Astrocyte of the hippocampus (primary cell): ENCODE data around the gene GOLGA8S.
"Not testable (repeated sequence)": the region's sequence is repeated elsewhere in the genome, so short reads cannot be mapped to it uniquely, and the experiment has no call there.

Experiments used
- DNase-seq: peaks from one replicate; pipeline ENCODE4 v3.0.0; 2011; ENCODE audit warnings: low read depth, low spot score

Gene GOLGA8S, protein sequence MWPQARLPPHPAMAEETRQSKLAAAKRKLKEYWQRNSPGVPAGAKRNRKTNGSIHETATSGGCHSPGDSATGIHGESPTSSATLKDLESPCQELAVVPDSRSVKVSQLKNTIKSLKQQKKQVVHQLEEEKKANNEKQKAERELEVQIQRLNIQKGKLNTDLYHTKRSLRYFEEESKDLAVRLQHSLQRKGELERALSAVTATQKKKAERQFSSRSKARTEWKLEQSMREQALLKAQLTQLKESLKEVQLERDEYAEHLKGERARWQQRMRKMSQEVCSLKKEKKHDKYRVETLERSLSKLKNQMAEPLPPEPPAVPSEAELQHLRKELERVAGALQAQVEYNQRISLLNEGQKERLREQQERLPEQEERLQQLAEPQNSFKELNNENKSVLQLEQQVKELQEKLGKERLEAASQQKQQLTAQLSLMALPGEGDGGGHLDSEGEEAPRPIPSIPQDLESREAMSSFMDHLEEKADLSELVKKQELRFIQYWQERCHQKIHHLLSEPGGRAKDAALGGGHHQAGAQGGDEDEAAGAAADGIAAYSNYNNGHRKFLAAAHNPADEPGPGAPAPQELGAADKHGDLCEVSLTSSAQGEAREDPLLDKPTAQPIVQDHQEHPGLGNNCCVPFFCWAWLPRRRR

DNA sequence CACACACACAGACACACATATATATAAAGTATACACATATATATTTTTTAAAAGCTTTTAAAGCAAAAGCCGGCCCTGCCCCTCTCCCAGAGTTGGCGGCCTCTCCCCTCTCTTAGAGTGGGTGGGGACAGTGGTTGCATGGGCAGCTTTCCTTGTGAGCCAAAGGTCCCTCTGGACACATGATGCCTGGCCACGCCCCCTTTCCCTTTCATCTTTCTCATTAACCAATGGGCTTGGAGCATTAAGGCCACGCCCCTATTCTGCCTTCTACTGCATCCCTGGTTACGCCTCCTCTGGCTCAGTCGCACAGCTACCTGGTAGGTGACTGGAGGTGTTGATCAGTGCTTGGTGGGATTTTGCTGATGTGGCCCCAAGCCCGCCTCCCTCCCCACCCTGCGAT, at the start of gene GOLGA8S:
Gene GOLGA8S, plus strand, starts transcription at position 301 of the 400 bp plus-strand sequence. Its CDS starts 62 bp downstream, at position 363.
- DNase-seq = not testable (repeated sequence)

DNA sequence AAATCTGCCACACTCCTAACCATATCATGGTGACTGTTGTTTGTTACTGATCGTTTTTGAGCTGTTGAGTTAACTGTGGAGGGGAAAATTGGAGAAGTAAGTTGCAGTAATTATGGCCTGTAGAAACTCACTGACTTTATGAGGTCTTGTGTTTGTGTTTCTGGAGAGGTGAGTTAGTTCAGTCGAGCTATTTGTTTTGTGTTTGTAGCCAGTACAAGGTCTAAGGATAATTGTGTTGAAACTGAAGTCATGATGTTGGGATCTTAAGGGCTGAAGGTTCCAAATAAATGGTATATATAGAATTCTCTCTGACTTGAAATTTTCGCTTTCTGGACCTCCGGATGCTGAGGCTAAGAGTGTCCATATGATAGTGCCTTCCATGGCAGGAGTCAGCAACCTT, 49.7 kb upstream of the GOLGA8S start:
- DNase-seq = peak; percentile 0

DNA sequence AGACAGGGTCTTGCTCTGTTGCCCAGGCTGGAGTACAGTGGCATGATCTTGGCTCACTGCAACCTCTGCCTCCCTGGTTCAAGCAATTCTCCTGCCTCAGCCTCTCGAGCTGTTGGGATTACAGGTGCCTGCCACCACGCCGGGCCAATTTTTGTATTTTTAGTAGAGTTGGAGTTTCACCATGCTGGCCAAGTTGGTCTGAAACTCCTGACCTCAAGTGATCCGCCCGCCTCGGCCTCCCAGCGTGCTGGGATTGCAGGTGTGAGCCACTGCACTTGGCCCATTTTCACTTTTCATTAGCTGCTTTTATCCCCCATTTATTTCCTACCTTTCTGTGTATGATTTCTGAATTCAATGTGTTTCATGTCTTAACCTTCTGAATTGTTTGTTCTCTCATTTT, 48.6 kb upstream of the GOLGA8S start:
- not testable (repeated sequence) for DNase-seq

DNA sequence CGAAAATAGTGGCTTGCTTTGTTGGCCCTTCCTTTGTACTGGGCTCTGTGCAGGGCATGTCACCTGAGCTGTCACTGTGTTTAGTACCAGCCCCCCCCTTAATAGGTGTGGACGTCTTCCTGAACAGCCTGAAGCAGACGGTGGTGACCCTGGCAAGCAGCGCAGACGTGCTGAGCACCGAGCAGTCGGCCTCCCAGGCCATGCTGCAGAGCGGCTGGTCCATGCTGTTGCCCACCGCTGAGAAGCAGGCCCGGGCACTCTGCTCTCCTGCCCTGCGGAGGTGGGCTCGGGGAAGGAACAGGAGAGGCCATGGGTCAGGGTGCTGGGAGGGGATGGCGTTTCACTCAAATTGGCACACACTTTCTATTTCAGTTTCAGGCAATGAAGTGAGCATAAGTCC, 43.3 kb upstream of the GOLGA8S start:
- not testable (repeated sequence) for DNase-seq

DNA sequence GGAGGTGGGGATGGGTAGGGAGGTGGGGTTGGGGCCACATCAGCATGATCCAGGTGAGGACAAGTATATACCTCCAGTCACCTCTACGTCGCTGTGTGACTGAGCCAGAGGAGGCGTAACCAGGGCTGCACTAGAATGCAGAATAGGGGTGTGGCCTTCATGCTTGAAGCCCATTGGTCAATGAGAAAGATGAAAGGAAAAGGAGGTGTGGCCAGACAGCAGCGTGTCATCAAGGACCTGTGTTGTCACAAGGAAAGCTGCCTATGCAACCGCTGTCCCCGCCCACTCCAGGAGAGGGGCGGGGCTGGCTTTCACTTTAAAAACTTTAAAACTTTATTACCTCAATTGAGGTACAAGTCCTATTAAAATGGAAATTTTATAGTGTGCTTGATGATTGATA, 20.5 kb upstream of the GOLGA8S start, which contains the start of gene GOLGA6L26:
Gene GOLGA6L26, minus strand, starts transcription at position 101 of the 400 bp plus-strand sequence. Its CDS starts 61 bp downstream, at position 40.
- not testable (repeated sequence) for DNase-seq

DNA sequence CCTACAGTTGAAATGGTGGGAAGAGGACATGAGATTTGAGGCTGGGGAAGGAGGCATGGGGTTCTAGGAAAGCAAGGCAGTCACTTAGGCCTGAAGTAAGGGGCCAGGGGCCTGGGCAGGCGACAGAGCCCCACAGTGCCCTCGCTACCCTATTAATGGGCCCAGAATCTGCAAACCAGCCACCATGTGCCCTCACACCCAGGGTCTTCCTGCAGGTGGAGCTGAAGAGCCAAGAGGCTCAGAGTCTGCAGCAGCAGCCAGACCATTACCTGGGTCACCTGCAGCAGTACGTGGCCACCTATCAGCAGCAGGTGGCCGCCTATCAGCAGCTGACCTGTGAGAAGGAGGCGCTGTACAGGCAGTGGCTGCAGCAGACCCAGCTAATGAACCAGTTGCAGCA, 8.1 kb downstream of the GOLGA8S start:
- DNase-seq = not testable (repeated sequence)

DNA sequence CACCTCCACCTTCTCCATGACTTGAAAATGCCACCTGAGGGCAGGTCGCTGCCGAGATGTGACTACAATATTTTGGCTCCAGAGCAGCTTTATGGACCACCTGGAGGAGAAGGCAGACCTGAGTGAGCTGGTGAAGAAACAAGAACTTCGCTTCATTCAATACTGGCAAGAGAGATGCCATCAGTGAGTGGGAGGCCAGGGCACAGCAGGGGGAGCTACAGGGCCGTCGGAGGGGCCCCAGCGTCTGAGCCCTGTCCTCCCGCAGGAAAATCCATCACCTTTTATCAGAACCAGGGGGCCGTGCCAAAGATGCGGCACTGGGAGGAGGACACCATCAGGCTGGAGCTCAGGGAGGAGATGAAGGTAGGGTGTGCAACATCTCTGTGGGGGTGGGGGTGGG, 9.7 kb downstream of the GOLGA8S start:
- not testable (repeated sequence) for DNase-seq

DNA sequence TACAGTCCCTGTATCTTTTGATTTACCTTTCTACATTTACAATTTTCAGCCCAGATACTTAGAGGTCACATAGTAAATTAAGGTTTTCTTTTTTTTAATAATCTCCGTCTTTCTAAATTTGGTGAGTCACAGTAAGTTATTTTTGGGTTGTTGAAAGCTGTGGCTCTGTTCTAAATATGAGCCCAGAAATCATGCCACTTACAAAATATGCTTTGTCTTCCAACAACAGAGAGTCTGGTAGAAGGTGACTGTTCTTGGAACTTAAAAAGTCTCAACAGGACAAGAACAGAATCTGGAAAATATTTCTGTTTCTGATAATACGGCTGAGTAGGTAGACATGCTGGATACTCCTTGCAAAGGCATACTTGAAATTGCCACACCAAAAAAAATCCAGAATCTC, 16.0 kb downstream of the GOLGA8S start:
- DNase-seq = no peak

DNA sequence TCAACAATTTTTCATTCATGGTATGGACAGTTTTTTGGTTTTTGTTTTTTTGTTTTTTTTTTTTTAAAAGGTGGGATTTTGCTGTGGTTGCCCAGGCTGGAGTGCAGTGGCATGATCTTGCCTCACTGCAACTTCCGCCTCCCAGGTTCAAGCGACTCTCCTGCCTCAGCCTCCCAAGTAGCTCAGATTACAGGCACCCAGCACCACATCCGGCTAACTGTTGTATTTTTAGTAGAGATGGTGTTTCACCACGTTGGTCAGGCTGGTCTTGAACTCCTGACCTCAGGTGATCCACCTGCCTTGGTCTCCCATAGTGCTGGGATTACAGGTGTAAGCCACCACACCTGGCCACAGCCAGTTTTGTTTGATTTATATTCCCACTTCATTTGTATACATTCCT, 16.6 kb downstream of the GOLGA8S start:
- not testable (repeated sequence) for DNase-seq

DNA sequence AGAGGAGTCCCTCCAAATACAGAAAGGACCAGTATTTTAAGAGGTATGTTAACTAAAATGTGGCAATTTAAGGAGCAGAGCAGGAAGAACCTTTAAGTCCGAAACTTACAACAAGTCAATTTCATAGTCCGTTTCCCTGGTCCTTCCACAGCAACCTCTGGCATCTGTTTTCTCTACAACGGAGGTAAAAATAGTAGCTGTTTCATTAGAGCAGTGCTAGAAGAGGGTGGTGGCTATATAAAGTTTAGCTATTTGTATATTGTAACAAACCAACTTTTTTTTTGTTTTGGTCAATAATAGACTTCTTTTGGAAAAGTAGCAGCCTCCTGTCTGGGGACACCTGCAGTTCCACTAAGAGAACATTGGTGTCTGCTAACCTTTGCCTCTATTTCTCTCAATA, 17.3 kb downstream of the GOLGA8S start:
- not testable (repeated sequence) for DNase-seq

DNA sequence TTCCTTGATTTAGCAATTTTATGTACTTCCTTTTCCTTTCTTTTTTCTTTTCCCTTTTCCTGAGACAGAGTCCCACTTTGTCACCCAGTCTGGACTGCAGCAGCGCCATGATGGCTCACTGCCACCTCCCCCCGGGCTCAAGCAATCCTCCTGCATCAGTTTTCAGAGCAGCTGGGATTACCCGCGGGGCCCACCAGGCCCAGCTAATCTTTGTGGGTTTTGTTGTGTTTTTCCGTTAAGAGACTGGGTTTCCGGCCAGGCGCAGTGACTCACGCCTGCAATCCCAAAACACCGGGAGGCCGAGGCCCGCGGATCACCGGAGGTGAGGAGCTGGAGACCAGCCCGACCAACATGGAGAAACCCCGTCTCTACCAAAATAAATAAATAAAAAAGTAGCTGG, 17.7 kb downstream of the GOLGA8S start:
- no peak for DNase-seq

DNA sequence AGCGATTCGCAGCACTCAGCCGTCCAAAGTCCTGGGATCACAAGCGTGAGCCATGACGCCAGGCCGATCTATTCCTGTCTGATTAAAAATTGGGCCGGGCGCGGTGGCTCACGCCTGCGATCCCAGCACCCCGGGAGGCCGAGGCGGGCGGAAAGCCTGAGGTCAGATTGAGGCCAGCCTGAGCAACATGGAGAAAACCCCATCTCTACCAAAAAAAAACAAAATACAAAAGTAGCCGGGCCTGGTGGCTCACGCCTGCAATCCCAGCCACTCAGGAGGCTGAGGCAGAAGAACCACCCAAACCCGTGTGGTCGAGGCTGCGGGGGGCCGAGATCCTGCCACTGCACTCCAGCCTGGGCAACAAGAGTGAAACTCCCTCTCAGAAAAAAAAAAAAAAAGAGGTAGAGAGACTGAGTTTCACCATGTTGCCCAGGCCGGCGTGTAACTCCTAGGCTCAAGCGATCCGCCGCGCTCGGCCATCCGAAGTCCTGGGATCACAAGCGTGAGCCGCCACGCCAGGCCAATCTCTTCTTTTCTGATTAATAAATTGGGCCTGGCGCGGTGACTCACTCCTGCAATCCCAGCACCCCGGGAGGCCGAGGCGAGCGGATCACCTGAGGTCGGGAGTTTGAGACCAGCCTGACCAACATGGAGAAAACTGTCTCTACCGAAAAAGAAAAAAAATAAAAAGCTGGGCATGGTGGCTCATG, 18.5 kb downstream of the GOLGA8S start:
- DNase-seq = not testable (repeated sequence)

DNA sequence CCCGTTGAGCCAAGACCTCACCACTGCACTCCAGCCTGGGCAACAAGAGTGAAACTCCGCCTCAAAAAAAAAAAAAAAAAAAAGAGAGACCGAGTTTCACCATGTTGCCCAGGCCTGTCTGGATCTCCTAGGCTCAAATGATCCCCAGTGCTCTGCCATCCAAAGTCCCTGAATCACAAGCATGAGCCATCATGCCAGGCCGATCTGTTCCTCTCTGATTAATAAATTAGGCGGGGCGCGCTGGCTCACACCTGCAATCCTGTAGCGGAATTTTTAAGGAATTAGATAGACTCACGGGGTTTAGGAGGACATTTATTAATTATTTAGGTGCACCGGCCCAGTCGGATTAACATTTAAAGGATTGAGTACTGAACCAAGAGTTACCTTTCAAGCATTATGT, 19.7 kb downstream of the GOLGA8S start:
- DNase-seq = not testable (repeated sequence)

DNA sequence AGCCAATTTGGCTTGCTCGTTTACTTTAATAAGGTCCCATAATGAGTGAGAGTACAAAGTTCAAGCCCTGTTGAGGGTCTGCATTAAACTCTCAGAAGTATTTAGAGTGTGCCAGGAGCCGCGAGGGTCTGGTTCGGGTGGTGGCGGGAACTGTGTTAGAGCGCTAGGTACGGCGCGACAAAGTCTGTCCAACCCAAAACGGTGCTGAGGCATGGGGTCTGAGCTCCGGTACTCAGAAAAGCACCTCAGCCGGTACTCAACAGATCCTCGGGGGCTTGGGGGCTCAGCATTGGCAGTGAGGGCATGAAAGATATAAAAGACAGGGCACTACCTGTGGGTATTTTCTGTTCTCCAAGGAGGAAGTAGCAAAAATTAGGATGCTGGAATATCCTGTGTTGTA, 24.4 kb downstream of the GOLGA8S start:
- DNase-seq = not testable (repeated sequence)

DNA sequence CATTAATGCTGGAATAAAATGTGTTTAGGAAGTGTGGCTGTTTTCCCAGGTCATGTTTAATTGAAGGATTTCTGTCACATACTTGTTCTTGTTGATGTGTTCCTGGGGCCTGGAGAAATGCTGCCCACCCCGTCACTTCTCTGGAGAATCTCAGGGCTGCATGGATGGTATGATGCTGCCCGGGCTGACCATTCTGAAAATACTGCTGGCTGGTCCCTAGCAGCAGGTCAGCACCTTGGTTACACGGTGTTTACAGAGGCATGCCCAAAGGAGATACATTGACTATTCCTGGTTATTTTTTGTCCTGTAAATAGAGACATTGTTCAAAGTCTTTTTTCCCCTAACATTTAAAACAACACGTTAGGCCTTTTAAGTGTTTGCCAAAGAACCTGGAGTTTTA, 26.2 kb downstream of the GOLGA8S start:
- not testable (repeated sequence) for DNase-seq

DNA sequence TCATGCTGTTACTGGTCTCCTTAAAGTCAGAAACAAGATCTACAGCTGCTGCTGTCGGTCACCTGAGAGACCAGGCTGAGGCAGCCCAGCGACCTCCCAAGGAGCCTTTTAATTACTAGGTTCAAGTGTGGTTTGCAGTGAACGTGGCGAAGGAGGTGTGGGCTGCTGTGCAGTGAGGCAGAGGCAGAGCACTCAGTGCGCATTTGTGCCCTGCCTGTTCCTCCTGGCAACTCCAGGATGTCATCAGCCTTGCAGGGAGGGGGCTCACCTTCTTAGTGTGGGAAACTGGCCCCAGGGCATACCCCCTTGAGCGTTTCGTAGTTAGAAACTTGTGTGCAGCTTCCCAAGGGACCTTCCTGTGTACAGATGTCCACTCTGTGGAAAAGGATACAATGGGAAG, 26.6 kb downstream of the GOLGA8S start:
- not testable (repeated sequence) for DNase-seq

DNA sequence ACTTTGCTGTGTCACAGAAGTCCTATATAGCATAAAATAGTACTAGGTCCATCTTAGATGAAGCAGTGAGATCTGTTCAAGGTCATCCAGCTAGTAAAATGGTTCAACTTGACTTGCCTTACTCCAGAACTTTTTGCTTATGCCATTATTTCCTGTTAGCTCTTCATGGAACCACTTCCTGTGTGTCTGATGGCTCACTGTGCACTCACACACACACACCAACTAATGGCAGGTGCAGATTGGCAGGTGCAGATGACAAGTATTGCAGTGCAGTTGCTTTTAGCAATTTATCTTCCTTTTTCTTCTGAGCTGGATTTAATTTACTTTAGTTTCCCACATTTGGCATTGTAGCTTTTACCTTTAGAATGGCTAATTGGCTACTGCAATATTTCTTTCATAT, 29.8 kb downstream of the GOLGA8S start:
- no peak for DNase-seq

DNA sequence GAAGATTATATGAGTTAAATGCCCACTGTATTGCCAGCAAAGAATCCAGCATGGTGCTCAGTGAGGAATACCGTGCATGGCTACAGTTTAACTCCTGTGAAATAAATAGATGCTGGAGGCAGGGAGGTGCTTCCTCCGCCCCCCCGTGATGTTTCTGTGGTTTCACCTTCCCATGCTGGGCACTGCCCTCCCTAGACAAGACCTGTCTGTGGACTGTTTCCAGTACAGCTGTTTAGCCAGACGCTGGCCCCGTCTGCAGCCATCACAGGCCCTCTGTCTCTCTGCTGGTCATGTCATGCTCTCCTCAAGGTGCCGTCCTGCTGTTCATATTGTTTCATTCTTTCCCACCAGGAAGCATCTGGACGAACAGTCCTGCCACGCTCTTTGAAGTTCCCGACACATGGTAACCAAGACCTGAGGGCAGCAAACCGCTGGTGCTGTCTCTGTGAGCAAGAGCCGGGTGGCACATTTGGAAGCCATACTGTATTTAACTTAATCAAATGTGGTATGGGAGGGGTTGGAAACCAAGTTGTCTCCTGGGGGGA, 31.4 kb downstream of the GOLGA8S start:
- DNase-seq = no peak

DNA sequence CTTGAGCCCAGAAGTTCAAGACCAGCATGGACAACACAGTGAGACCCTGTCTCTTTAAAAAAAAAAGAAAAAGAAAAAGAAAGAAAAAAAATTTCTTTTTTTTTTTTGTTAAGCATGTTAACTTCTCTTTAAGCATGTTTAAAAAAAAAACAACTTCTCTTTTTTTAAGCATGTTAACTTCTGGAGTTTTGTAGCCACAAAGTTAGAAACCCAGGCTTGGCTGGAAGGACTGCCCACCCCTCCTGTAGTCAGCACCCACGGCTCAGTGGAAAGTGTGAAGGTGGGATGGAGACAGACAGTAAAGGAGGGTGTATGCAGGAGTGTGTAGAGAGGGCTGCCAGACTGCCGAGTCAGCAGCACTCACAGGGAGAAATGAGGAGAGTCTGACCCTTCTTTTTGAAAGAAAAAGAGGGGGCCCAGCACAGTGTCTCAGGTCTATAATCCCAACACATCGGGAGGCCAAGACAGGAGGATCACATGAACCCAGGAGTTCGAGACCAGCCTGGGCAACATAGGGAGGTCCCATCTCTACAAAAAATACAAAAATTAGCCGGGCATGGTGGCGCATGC, 33.2 kb downstream of the GOLGA8S start:
- DNase-seq = no peak

DNA sequence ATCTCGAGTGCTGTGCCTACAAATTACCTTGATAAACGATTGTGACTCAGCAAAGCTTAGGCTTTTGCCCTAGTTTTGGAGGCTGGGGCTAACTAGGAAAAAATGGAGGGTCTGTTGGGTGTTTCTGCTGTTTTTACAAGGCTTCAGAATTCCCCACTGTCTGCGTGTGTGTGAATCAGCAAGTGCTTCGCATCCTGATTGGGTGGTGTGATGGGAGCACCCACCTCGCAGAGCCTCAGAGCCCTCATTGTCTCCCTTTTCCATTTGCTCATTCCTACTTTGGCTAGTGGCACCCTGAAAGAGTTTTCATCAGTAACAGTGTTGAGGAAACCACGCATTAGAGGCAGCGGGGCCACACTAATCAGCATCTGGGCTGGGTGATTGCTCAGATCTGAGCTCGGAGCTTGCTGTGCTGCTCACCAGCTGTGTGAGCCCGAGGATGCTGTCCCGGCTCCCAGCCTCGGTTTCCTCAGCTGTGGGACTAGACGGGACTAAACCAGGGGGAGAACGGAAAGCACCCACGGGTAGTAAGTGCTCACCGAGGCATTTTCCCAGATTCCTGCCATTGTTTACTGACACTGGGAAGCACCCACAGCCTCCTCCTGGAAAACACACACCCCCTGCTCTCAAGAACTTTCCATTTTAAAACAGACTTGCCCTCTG, 40.6 kb downstream of the GOLGA8S start:
- DNase-seq = no peak

DNA sequence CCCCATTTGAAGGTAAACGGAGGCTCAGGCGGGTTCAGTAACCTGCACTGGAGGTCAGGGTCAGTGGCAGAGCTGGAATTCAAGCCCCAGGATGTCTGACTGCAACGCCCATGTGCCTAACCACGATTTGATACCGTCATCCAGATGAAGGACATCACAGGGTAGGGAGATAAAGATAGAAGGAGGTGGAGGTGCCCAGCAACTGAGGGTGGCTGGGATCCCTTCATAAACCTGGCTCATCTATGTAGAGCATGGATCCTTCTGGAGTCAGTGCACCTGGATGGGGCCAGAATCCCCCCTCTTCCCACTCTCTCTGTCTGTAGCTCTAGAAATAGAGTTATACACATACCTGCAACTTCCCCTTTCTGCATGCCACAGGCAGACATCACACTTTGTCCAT, 41.3 kb downstream of the GOLGA8S start:
- no peak for DNase-seq
